Measurements from ENCODE around the gene PLEKHG4. TPM values are rescaled to one million over a fixed set of nuclear protein-coding genes. Genes with fewer than 3 reads are reported as not detected.
A peak's percentile ranks its signal among the peaks of the same experiment; 100 is the strongest.

Gene PLEKHG4
- polyA plus RNA-seq, 2 of the 4 experiments (the other 2 are of a cell fraction), result 10.0 to 15.9 TPM

DNA sequence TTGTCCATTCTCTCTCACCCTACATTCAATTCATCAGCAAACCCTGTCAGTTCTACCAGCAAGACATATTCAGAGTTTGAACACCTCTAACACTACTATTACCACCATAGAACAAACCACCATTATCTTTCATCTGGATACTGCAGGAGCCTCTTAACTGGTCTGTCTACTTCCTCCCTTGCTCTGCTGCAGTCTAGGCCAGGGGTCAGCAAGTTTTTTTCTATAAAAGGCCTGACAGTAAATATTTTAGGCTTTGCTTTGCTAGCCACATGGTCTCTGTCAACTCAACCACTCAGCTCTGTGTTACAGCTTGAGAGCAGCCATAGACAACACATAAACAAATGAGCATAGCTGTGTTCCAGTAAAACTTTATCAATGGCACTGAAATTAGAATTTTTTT is 33.4 kb downstream of the PLEKHG4 start:
- Histone ChIP-seq H3K4me1 (peaks cover 21% of the 10 kb centered on the region), H3K9me3 (no peaks in the 10 kb centered on the region), H3K4me3 (no peak overlapping the region), H3K27ac (peak overlapping the region in 1 of 2 experiments; percentile 61; a peak in 4 of 6 replicates), H3K4me2 (peak overlapping the region; percentile 49; the same call in 1 of the 3 replicates)
- FAIRE-seq (no peak), DNase-seq (ENCODE audit: low read depth in 1 of 2, low spot score in 1 of 2) (no peak), ATAC-seq (no peak)
- CTCF ChIA-PET, result interaction anchor here (0.8 to 7.0 kb wide), 4 partner anchors 14 to 114 kb away, joined by 3 to 49 read pairs (median 4); partner anchors contain the start of genes KCTD19, LRRC36 and ZDHHC1
- no peak for TF ChIP-seq MYC (IDR thresholded peaks at IDR 0.05; ENCODE audit: borderline replicate concordance, low read length)
- TF ChIP-seq KDM5A (IDR thresholded peaks at IDR 0.05), result no peak
- TF ChIP-seq ZSCAN20 (CRISPR knock-in tag; IDR thresholded peaks at IDR 0.05), result no peak
- no peak for TF ChIP-seq ELK1 (IDR thresholded peaks at IDR 0.05; ENCODE audit: low read depth, low read length)
- no peak for TF ChIP-seq BHLHE40 (IDR thresholded peaks at IDR 0.05; ENCODE audit: low read depth, low read length)
- TF ChIP-seq HOXA7 (CRISPR knock-in tag; IDR thresholded peaks at IDR 0.05), result no peak
- TF ChIP-seq CBX8 (IDR thresholded peaks at IDR 0.05), result no peak
- TF ChIP-seq HEYL (CRISPR knock-in tag; IDR thresholded peaks at IDR 0.05), result no peak
- TF ChIP-seq HDAC2 (IDR thresholded peaks at IDR 0.05), result no peak
- TF ChIP-seq TP53 (CRISPR knock-in tag; IDR thresholded peaks at IDR 0.05), result no peak
- TF ChIP-seq BCL3 (IDR thresholded peaks at IDR 0.05), result no peak
- no peak for TF ChIP-seq JUNB (IDR thresholded peaks at IDR 0.05)
- TF ChIP-seq ESRRA (IDR thresholded peaks at IDR 0.05; ENCODE audit: borderline replicate concordance, low read length), result no peak
- TF ChIP-seq RCOR1 (IDR thresholded peaks at IDR 0.05; ENCODE audit: low read depth, low read length), result no peak
- TF ChIP-seq RAD21 (conservative IDR thresholded peaks at IDR 0.05 in 1 of 2, IDR thresholded peaks at IDR 0.05 in 1 of 2), result no peak
- TF ChIP-seq JUN (IDR thresholded peaks at IDR 0.05), result no peak
- no peak for TF ChIP-seq HMGXB4 (CRISPR knock-in tag; IDR thresholded peaks at IDR 0.05; ENCODE audit: borderline replicate concordance)
- TF ChIP-seq FOSB (CRISPR knock-in tag; IDR thresholded peaks at IDR 0.05), result no peak
- TF ChIP-seq, protein P1, sequence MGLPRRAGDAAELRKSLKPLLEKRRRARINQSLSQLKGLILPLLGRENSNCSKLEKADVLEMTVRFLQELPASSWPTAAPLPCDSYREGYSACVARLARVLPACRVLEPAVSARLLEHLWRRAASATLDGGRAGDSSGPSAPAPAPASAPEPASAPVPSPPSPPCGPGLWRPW (IDR thresholded peaks at IDR 0.05), result no peak
- TF ChIP-seq MAX (IDR thresholded peaks at IDR 0.05), result no peak
- POLR2A ChIA-PET, result interaction anchor here (1.4 kb wide), 1 partner anchor 29 kb away, joined by 4 read pairs; no protein-coding TSS in a partner anchor

- POLR2A ChIA-PET, result no interaction called here
- Histone ChIP-seq H3K9me3 (no peaks in the 10 kb centered on the region), H3K4me3 (no peak overlapping the region), H3K4me1 (peaks cover 2% of the 10 kb centered on the region; the same call in 1 of the 3 replicates), H3K27ac (no peak overlapping the region), H3K4me2 (no peak overlapping the region)
- ATAC-seq, result no peak
- no peak for FAIRE-seq
- DNase-seq (ENCODE audit: low read depth in 1 of 2, low spot score in 1 of 2), result no peak
- no peak for TF ChIP-seq PHF8 (IDR thresholded peaks at IDR 0.05; ENCODE audit: borderline replicate concordance, low read depth)
- no peak for TF ChIP-seq NFE2L2 (conservative IDR thresholded peaks at IDR 0.05; ENCODE audit: low read length)
- TF ChIP-seq BHLHE40 (IDR thresholded peaks at IDR 0.05; ENCODE audit: low read depth, low read length), result no peak
- TF ChIP-seq JUNB (IDR thresholded peaks at IDR 0.05), result no peak
- no peak for TF ChIP-seq REST (IDR thresholded peaks at IDR 0.05)
- no peak for TF ChIP-seq MAFK (IDR thresholded peaks at IDR 0.05; ENCODE audit: partially characterized antibody)
- CTCF ChIA-PET, result interaction anchor here (1.2 to 1.5 kb wide), 3 partner anchors 9 to 59 kb away, joined by 3 to 6 read pairs (median 3); partner anchors contain the start of genes KCTD19 and LRRC36
These were observed 38.5 kb downstream of the PLEKHG4 start for GRCh38 chr16:67317853-67318252.

Measured in A549 (cell line).